Endothelial cell of umbilical vein (primary cell): ENCODE data around the gene NMRAL1. TPM values are rescaled to one million over a fixed set of nuclear protein-coding genes. Genes with fewer than 3 reads are reported as not detected.

ENCODE experiments used
- BruUV-seq: library from RNA; stranded (reverse); fragments of 400-500 nt; replicated peaks from 2 replicates; lab custom pipeline; 2021; lab: Mats Ljungman, UMichigan
- CTCF ChIA-PET: fragments of 300-600, 350-600 bp; sonication (Branson Sonifier 250); formaldehyde crosslinking; loops from one replicate; lab custom pipeline; 2021; ENCODE audit warnings: antibody characterized with exemption, inconsistent platforms; lab: Charles Lee
- POLR2A ChIA-PET: fragments of 300-600, 350-600 bp; sonication (Branson Sonifier 250); formaldehyde crosslinking; loops from one replicate; lab custom pipeline; 2021; ENCODE audit warnings: antibody characterized with exemption, inconsistent platforms; lab: Charles Lee
- DNase-seq: peaks from one replicate; pipeline ENCODE4 v3.0.0-alpha.2; 2011; ENCODE audit warnings: low read depth, low spot score
- FAIRE-seq: peaks from 2 replicates; lab custom pipeline; 2011; peaks lifted over from hg19 to GRCh38; lab: Jason Lieb, UNC
- H2AFZ ChIP-seq: 2 replicates; pipeline ENCODE4 v1.6.0; 2012; ENCODE audit warnings: low read depth, low read length, control low read depth, inconsistent platforms
- H3K27ac ChIP-seq: 2 replicates; pipeline ENCODE4 v1.5.1; 2011; ENCODE audit warnings: low read depth, mild to moderate bottlenecking, control low read depth, low read length, moderate library complexity; ENCODE audit not compliant: insufficient read depth
- H3K27me3 ChIP-seq, 2 experiments: 2 replicates each; pipeline versions ENCODE4 v1.6.0 to v1.6.1; 2011; ENCODE audit warnings: low read length in 2 of 2, mixed read lengths in 1 of 2; ENCODE audit not compliant: control insufficient read depth in 2 of 2, insufficient read depth in 2 of 2
- H3K36me3 ChIP-seq, 2 experiments: 2 replicates in 1 of 2; 3 replicates in 1 of 2; pipeline ENCODE4 v1.5.1; 2011; ENCODE audit warnings: low read length in 2 of 2, mild to moderate bottlenecking in 1 of 2, moderate library complexity in 1 of 2; ENCODE audit not compliant: control insufficient read depth in 2 of 2, insufficient read depth in 2 of 2; ENCODE audit errors: extremely low read depth in 1 of 2
- H3K4me1 ChIP-seq: 3 replicates; pipeline ENCODE4 v1.5.1; 2011; ENCODE audit warnings: mild to moderate bottlenecking, low read length; ENCODE audit not compliant: control insufficient read depth, insufficient read depth; ENCODE audit errors: extremely low read depth
- H3K4me2 ChIP-seq: 2 replicates; pipeline ENCODE4 v1.6.1; 2011; ENCODE audit warnings: low read length, control low read depth, mixed read lengths; ENCODE audit not compliant: insufficient read depth
- H3K4me3 ChIP-seq, 3 experiments: fragments of 200-600 bp in 1 of 3; sonication (generic), shearing (Covaris generic) in 1 of 3; replicated peaks in 1 of 3; 2 replicates each; pipeline ENCODE4 v1.5.1; 2011 to 2016; ENCODE audit warnings: control low read depth in 3 of 3, low read length in 3 of 3, mild to moderate bottlenecking in 2 of 3, inconsistent platforms in 1 of 3, low read depth in 1 of 3, moderate library complexity in 1 of 3; ENCODE audit not compliant: insufficient read depth in 1 of 3
- H3K79me2 ChIP-seq: 2 replicates; pipeline ENCODE4 v1.6.0; 2012; ENCODE audit warnings: low read length, inconsistent platforms; ENCODE audit not compliant: control insufficient read depth, insufficient read depth
- H3K9ac ChIP-seq: replicated peaks from 2 replicates; pipeline ENCODE3; 2011; ENCODE audit warnings: low read length, control low read depth; ENCODE audit not compliant: insufficient read depth; ENCODE audit errors: extremely low read depth
- H3K9me1 ChIP-seq: replicated peaks from 3 replicates; pipeline ENCODE4 v1.6.0; 2011; ENCODE audit warnings: mild to moderate bottlenecking, low read length; ENCODE audit not compliant: control insufficient read depth, insufficient read depth; ENCODE audit errors: extremely low read depth
- H3K9me3 ChIP-seq: replicated peaks from 2 replicates; pipeline ENCODE4 v1.5.1; 2012; ENCODE audit warnings: low read length, inconsistent platforms; ENCODE audit not compliant: control insufficient read depth, insufficient read depth
- H4K20me1 ChIP-seq: replicated peaks from 2 replicates; pipeline ENCODE3; 2011; ENCODE audit warnings: mild to moderate bottlenecking, low read length; ENCODE audit not compliant: control insufficient read depth, insufficient read depth; ENCODE audit errors: extremely low read depth
- EZH2 ChIP-seq: IDR thresholded peaks from 2 replicates; pipeline ENCODE4 v1.6.1; 2012; ENCODE audit warnings: borderline replicate concordance, low read depth, mild to moderate bottlenecking, moderate library complexity, low read length, inconsistent platforms; ENCODE audit not compliant: severe bottlenecking
- FOS ChIP-seq: IDR thresholded peaks from 2 replicates; pipeline ENCODE4 v1.6.1; 2011; ENCODE audit warnings: mild to moderate bottlenecking, low read length, moderate library complexity, borderline replicate concordance; ENCODE audit not compliant: insufficient read depth
- GATA2 ChIP-seq: IDR thresholded peaks from 2 replicates; pipeline ENCODE4 v1.7.0; 2011; ENCODE audit warnings: low read depth, mild to moderate bottlenecking, moderate library complexity, mixed read lengths, low read length; ENCODE audit not compliant: insufficient read length, insufficient read depth
- JUN ChIP-seq: IDR thresholded peaks from 2 replicates; pipeline ENCODE4 v1.6.1; 2011; ENCODE audit warnings: borderline replicate concordance, low read depth; ENCODE audit not compliant: insufficient read length, insufficient read depth
- MYC ChIP-seq: IDR thresholded peaks from one replicate; pipeline ENCODE4 v1.6.1; 2011; ENCODE audit warnings: mild to moderate bottlenecking, low read depth, low read length
- POLR2AphosphoS5 ChIP-seq: IDR thresholded peaks from 2 replicates; pipeline ENCODE4 v1.6.1; 2012; ENCODE audit warnings: low read depth, mild to moderate bottlenecking, control low read depth, low read length, moderate library complexity; ENCODE audit not compliant: insufficient read depth
- dilution Hi-C: fragments of 300-500 bp; cut with MboI; formaldehyde crosslinking; loops from one replicate; pipeline ENCODE4 v1.15.0; 2019; ENCODE audit warnings: low sequenced_read_pairs; ENCODE audit not compliant: extremely low pct_ligation_motif_present
- intact Hi-C: fragments of 100-400 bp; cut with micrococcal nuclease; formaldehyde crosslinking; loops from one replicate; pipeline ENCODE4 v1.10.0; 2022
- polyA plus RNA-seq, 4 experiments: library from polyadenylated mRNA; depleted of rRNA in 3 of 4; stranded (reverse) in 3 of 4; unstranded in 1 of 4; fragments of >200 nt; gene quantifications; 2 replicates each; pipeline versions ENCODE4 v1.2.1 to v1.2.3, GENCODE V29; 2011 to 2012; ENCODE audit warnings: missing spikeins in 1 of 4
- total RNA-seq: library from RNA; stranded (reverse); gene quantifications from 2 replicates; pipeline ENCODE4 v1.2.3, GENCODE V29; 2021

The NMRAL1 gene
- total and polyA plus RNA-seq, 2 donors (not counting 3 experiments of a cell fraction or from before 2014, with no cell fraction given): 48.0 to 84.4 TPM

- ChIA-PET CTCF (interaction anchor here (0.6 to 3.1 kb wide), 7 partner anchors 38 to 113 kb away, joined by 3 to 10 read pairs (median 7); partner anchors contain the start of gene MGRN1), POLR2A (no interaction called here)
- H2AFZ ChIP-seq: no peak overlapping the region
- peaks cover 16% of the 10 kb centered on the region for H3K4me1 ChIP-seq
- H3K9me3 ChIP-seq: no peaks in the 10 kb centered on the region
- H3K4me2 ChIP-seq: no peak overlapping the region
- no peaks in the 10 kb centered on the region for H3K79me2 ChIP-seq
- TF ChIP-seq EZH2 (no peak), FOS (no peak), POLR2AphosphoS5 (no peak)
- H3K27ac ChIP-seq: no peak overlapping the region
- dilution Hi-C loops: no loop called here
- DNase-seq (no peak), FAIRE-seq (no peak)
- H3K4me3 ChIP-seq: no peak overlapping the region
- BruUV-seq: no TSS peak
- H3K9me1 ChIP-seq: no peaks in the 10 kb centered on the region
- peaks cover 12 to 57% of the 10 kb centered on the region in 2 experiments for H3K36me3 ChIP-seq
- H4K20me1 ChIP-seq: no peaks in the 10 kb centered on the region
- H3K9ac ChIP-seq: no peak overlapping the region
- H3K27me3 ChIP-seq: no peaks in the 10 kb centered on the region
- intact Hi-C loops: loop anchor here (1.0 kb wide), 1 partner anchor 37 kb away; no protein-coding TSS in a partner anchor
Measured at GRCh38 chr16:4510747-4511426, 36.5 kb upstream of the NMRAL1 start.

DNA sequence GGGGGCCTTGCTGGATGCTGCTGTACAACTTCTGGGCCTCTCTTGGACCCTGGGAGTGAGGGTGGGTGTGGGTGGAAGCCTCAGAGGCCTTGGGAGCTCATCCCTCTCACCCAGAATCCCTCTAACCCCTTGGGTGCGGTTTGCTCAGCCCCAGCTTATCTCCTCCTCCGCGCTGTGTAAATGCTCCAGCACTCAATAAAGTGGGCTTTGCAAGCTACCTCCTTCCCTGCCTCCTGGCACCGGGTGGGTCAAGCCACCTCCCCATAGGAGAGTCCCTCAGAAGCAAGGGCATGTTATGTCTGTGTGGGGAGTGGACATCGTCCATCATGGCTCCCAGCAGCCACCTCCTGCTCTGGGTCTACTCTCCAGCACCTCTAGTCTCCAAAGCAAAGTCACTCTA, 35.7 kb upstream of the NMRAL1 start:
- TF ChIP-seq POLR2AphosphoS5 (no peak), GATA2 (no peak), MYC (no peak), JUN (no peak), EZH2 (no peak)
- Histone ChIP-seq H3K9me3 (no peaks in the 10 kb centered on the region), H4K20me1 (no peaks in the 10 kb centered on the region), H3K9ac (no peak overlapping the region), H3K79me2 (no peaks in the 10 kb centered on the region), H2AFZ (no peak overlapping the region), H3K36me3 (peaks cover 15 to 57% of the 10 kb centered on the region in 2 experiments), H3K4me1 (peaks cover 9% of the 10 kb centered on the region), H3K27ac (no peak overlapping the region), H3K9me1 (no peaks in the 10 kb centered on the region), H3K27me3 (no peaks in the 10 kb centered on the region), H3K4me2 (no peak overlapping the region), H3K4me3 (no peak overlapping the region)
- dilution Hi-C loops: no loop called here
- BruUV-seq: no TSS peak
- FAIRE-seq (no peak), DNase-seq (no peak)
- intact Hi-C loops: no loop called here
- ChIA-PET POLR2A (no interaction called here), CTCF (interaction anchor here (1.3 to 3.1 kb wide), 4 partner anchors 38 to 114 kb away, joined by 3 to 10 read pairs (median 8); partner anchors contain the start of gene MGRN1)
